MM.1S (cell line): ENCODE measurements around the gene GPATCH2.

Source experiments
- CTCF ChIP-seq: fragments of 300-600 bp; sonication (generic); IDR thresholded peaks from 2 replicates; pipeline ENCODE4 v1.5.1; 2016; ENCODE audit warnings: antibody characterized with exemption, low read length, mixed read lengths
- EZH2 ChIP-seq: fragments of 300-600 bp; sonication (generic); optimal IDR thresholded peaks from 2 replicates; pipeline ENCODE3; 2017; ENCODE audit warnings: low read depth, mild to moderate bottlenecking, antibody characterized with exemption, low read length, mixed read lengths
- EZH2phosphoT487 ChIP-seq: fragments of 300-600 bp; sonication (generic); IDR thresholded peaks from 2 replicates; pipeline ENCODE4 v1.6.1; 2018; ENCODE audit warnings: antibody characterized with exemption, low read length

- TF ChIP-seq CTCF (no peak), EZH2 (no peak), EZH2phosphoT487 (no peak)
These were observed 242.3 kb downstream of the GPATCH2 start for GRCh38 chr1:217388522-217389065.
